Measurements from ENCODE around the gene ADGRV1.

GRCh38 chr5:90852531-90852930, 293.9 kb downstream of the ADGRV1 start:
- TF ChIP-seq ZNF223 (tag by site-specific recombination; IDR thresholded peaks at IDR 0.05): no peak
- no peak for TF ChIP-seq ZNF140 (tag by site-specific recombination; IDR thresholded peaks at IDR 0.05)
- no peak for TF ChIP-seq ZBTB17 (tag by site-specific recombination; IDR thresholded peaks at IDR 0.05)
- TF ChIP-seq CTCF (tag by site-specific recombination; IDR thresholded peaks at IDR 0.05): no peak
- TF ChIP-seq ZNF114 (tag by site-specific recombination; IDR thresholded peaks at IDR 0.05): no peak
- TF ChIP-seq ZNF132 (tag by site-specific recombination; IDR thresholded peaks at IDR 0.05; ENCODE audit: borderline replicate concordance): no peak
- TF ChIP-seq ZNF785 (tag by site-specific recombination; IDR thresholded peaks at IDR 0.05): no peak
- no peak for TF ChIP-seq ZNF391 (tag by site-specific recombination; IDR thresholded peaks at IDR 0.05; ENCODE audit: borderline replicate concordance, low read depth)
- no peak for TF ChIP-seq ELK4 (IDR thresholded peaks at IDR 0.05; ENCODE audit: borderline replicate concordance, low read depth, low read length)
- TF ChIP-seq PRDM1 (tag by site-specific recombination; IDR thresholded peaks at IDR 0.05): no peak
